T-helper 1 cell (primary cell): ENCODE results near the gene MBLAC1.

ENCODE experiments used
- DNase-seq, 5 donors: peaks; one replicate each; pipeline ENCODE4 v3.0.0-alpha.2; 2012 to 2020

Gene MBLAC1

DNA sequence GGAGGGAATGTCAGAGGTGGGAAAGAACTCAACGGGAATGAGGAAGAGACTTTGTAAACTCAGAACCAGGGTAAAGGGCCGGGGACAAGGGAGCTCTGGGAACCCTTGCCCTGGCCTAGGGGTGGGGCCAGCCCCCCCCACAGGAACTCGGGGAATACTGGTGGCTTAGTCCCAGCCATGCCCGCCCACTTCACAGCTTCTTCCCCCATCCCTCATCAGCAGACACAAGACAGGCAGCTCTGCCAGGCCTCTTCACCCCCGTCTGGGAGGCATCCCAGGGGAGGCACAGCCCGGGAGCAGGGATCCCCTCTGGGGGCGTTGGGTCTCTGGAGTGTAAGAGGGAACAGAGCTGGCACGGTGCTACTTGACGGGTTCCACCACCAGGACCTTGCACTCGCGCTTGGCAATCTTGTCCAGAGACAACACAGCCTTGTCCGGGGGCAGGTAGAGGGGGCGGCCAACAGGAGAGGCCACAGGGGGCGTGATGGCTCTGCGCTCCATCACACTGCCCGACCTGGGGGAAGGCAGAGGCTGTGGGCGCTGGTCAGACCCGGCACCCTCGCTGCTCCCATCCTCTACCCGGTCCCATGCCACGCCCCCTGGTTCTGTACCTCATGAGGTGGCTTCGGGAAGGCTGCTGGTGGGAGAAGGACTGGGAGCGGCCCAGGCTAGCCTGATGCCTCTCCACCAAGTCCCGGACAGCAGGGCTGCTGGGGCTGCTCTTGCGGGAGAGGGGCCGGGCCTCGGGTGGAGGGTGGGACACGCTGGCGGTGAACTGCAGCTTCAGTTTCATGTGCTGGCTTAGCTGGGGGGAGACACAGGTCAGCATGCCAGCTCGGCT lies 28.1 kb downstream of the MBLAC1 start:
- no peak for DNase-seq

- DNase-seq = no peak
Measured at GRCh38 chr7:100155553-100156317, 29.0 kb downstream of the MBLAC1 start.

DNA sequence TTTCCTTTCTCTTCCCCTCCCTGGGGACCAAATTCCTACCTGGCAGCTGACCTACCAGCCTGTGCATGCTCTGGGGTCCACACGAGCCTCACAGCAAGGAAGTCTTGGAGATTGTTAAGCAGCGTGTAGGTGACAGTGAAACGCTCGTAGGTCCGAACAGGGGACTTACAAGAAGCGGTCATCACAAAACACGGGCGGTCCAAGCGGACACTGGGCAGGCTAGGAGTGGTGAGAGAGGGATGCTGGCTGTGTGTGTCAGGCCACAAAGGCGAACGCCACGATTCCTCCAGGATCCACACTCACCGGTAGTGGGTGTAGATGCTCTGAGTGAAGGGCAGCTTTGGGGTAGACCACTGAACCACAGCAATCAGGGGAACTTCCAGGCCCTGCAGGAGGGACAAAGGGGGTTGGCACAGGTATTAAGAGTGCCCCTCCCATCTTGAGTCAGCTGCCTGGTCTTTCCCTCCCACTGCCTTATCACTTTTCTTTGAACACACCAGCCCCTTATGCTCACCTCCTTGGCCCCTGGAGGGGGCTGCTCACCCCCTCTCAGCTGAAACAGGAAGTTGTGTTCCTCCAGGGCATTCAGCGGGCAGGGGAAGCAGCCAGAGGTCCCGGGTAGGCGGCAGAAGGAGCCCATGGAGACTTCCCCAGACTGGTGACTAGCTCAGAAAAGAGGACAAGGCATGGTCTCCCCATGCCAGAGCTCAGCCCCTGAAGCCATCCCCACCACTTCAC lies 29.7 kb downstream of the MBLAC1 start:
- peak in 1 of 5 donors; percentile 14 for DNase-seq

DNA sequence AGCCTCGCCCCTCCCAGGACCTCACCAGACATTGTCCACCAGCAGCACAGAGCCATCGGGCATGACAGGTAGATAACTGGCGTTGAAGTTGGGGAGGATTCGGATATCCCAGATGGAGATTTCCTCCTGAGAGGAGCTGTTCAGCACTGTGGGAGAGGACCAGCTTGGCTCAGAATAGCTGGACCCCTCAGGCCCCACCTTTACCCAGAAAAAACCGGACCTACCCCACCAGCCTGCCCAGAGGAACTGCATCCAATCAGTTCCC lies 30.2 kb downstream of the MBLAC1 start:
- no peak for DNase-seq

GRCh38 chr7:100157334-100158228 lies 30.8 kb downstream of the MBLAC1 start:
- no peak for DNase-seq

DNA sequence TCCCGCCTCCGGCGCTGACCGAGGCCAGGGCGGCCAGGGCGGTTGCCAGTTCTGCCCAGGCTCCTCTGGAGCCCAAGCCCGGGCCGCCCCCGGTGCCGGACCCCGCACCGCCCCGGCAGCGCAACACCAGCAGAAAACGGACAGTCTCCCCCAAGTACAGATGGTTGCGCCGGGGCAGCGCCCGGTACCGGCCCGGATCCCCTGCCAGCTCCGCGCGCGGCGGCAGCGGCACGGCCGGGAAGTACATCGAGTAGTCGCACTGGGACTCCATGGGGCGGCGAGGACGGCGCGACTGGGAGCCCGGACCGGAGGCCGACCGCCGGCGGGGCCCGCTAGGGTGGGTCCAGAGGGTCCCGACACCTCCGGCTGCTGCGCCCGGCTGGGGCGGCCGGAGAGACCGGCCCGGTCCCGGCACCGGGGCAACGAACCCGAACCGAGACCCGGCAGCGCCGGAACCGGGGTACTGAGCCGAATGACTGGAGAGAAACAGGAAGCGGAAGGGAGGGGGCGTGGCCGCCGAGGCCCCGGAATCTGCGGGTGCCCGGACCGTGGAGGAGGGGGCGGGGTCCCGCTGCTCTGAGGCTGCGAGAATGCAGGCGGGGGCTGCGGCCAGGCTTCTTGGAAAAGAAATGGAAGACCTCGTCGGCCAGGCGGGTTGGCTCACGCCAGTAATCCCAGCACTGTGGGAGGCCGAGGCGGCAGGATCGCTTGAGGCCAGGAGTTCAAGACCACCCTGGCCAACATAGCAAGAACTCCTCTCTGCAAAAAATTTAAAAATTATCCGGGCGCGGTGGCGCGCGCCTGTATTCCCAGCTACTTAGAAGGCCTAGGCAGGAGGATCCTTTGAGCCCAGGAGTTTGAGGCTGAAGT lies 31.7 kb downstream of the MBLAC1 start, which contains the start of gene TRAPPC14:
Gene TRAPPC14 (minus strand): TSS at position 495 of the 870 bp plus-strand sequence. CDS start 224 bp downstream, at position 271.
- DNase-seq = peak; percentile 76 to 89 (median 87)

DNA sequence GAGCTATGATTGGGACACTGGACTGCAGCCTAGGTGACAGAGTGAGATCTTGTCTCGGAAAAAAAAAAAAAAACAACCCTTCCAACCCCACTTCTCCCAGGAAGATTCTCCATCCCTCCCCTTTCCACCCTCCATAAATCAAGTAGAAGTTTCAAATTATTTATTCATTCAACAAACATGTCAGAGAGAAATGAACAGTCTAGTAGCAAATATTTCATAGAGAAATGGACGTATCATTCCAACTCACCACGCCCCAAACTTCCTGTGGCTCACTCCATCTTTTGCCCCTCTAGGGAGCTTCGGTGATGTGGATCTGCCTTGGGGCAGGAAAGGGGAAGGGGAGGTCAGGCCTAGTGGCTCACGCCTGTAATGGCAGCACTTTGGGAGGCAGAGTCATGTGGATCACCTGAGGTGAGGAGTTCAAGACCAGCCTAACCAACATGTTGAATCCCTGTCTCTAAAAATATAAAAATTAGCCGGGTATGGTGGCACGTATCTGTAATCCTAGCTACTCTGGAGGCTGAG lies 32.4 kb downstream of the MBLAC1 start:
- DNase-seq = no peak

DNA sequence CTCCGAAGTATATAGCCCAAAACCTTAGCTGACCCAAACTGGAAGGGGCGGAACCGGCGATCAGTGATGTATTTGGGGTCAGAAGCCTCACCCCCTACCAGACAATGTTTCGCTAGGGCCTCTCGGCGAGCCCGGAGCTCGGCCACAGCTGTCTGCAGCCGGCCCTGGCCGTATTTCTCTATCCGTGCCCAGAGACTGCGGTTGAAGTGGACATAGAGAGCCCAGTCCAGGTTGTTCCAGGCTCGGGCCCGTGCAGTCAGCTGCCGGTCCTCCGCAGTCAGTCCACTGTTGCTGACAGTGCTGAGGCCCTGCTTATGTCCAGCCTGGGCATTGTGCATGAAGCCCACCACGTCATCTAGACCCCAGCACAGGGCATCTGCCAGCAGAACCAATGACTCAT lies 33.3 kb downstream of the MBLAC1 start:
- DNase-seq = no peak

GRCh38 chr7:100163006-100163531 lies 36.3 kb downstream of the MBLAC1 start:
- DNase-seq = peak in 1 of 5 donors; percentile 32

GRCh38 chr7:100163871-100164270 lies 37.1 kb downstream of the MBLAC1 start:
- no peak for DNase-seq

DNA sequence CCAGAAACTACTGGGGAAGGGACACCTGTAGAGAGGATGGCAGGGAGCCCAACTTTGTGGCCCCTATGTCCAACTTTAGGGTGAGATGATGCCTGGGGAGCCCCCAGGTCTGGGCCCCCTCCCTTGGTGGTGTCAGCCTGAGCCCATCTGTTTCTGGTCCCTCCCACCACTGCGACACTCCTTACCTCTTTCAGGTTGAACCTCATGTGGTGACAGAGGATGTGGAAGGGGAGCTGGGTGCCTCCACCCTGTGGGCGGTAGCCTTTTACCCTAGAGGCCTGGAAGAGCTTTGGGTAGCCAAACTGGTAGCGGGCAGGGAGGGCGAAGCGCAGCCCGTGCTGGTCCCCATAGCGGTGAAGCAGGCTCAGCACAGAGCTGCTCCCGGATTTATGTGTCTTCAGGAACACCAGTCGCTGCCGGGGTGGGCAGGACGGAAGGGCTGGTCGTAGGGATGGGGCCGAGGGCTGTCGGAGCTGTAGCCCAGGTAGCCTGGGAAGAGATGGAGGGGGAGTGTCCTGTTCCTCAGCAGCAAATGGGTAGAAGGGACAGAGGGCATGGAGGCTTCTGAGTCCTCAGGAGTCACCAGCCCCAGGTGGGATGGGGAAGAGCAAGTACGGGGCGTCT lies 39.7 kb downstream of the MBLAC1 start:
- DNase-seq = peak in 2 of 5 donors; percentile 12 to 48

DNA sequence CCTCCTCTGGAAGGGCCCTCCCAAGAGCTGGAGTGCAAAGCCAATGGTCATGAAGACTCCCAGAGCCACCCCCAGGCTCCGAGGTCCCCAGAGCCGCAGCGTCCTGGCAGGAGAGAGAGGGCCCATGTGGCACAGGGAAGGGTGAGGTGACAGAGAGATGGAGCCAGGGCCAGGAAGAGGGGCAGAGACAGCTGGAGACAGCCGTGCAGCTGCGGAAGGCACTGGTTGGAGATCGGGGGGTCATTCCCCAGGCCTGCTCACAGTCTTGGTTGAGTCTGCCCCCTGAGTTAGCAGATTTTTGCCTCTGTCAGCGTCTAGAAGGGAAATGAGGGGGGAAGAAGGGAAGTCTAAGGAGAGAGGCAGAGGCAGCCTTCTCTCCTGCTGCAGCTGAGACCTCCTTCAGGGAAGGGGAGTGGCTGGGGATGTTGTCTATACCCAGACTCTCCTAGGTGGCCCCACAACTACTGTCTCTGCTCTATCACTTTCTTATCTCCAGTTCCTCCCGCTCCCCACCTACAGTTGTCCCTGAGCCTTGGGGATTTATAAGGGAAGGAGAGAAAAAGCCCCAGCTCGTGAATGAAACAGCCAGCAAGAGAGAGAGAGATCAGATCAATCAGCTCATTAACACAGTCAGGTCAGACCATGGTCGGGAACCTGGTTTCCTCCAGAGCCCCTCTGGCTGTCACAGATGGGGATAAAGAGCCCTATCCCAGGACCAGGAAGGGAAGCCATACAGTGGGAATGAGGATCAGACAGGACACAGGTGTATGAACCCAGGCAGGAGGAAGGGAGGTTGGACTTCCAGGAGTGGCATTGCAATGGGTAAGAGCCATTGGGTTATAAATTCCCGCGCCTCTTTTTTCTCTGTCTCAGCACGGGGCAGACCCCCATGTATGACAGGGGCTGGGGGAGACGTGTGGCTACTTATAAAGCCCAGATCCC lies 40.5 kb downstream of the MBLAC1 start:
- no peak for DNase-seq

- no peak for DNase-seq
Measured at GRCh38 chr7:100167912-100168323, 41.2 kb downstream of the MBLAC1 start.

DNA sequence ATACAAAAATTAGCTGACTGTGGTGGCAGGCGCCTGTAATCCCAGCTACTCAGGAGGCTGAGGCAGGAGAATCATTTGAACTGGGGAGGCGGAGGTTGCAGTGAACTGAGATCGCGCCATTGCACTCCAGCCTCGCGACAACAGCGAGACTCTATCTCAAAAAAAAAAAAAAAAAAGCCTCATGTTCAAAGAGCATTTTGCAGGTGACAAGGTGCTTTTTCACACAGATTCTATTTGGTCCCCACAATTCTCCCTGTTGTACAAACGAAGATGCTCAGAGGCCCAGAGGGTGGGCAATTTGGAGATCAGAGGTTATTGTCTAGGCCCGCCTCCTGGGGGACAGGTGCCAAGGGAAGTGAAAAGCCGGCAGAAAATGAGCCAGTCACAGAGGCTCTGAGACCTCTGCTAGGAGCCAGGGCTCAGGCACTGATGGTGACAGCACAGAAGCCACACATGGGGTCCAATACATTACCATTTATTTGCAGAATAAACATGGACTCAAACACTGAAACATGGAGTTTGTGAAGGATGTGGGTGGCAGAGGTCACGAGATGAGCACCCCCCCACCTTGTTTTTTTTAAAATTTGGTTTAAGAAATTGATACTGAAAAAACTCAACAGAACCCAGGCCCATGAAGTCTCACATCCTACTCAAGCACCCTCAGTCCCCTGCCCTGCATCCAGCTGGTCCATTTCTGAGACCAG lies 42.5 kb downstream of the MBLAC1 start:
- DNase-seq = no peak

- no peak for DNase-seq
Measured at GRCh38 chr7:100170101-100170897, 43.5 kb downstream of the MBLAC1 start.

GRCh38 chr7:100171087-100171681 lies 44.4 kb downstream of the MBLAC1 start:
- peak in 2 of 5 donors; percentile 24 to 51 for DNase-seq

- peak in 1 of 5 donors; percentile 19 for DNase-seq
Measured at GRCh38 chr7:100171840-100172239, 45.1 kb downstream of the MBLAC1 start.
